ENCODE data around the gene DEAF1. TPM values are rescaled to one million over a fixed set of nuclear protein-coding genes. Genes with fewer than 3 reads are reported as not detected.
A peak's percentile ranks its signal among the peaks of the same experiment; 100 is the strongest.

Gene DEAF1
- total RNA-seq, 6 experiments from 2014 or later = 11.3 to 17.9 (median 14.0) TPM

- Histone ChIP-seq H3K27me3 (no peaks in the 10 kb centered on the region), H3K36me3 (peaks cover 6 to 54% (median 30%) of the 10 kb centered on the region in 4 donors), H3K9me3 (no peaks in the 10 kb centered on the region), H3K4me1 (peaks cover 0 to 63% (median 31%) of the 10 kb centered on the region in 4 donors), H3K27ac (peak overlapping the region in 2 of 3 donors; percentile 28 to 64), H3K4me3 (no peak overlapping the region)
- intact Hi-C loops (cut with DNase I) = loop anchor here in 1 of 2 donors (5.0 kb wide), 1 partner anchor 55 kb away; no protein-coding TSS in a partner anchor
- DNase-seq (peak; percentile 77 to 96 (median 91)), ATAC-seq (peak; percentile 26 to 50 (median 38))
- TF ChIP-seq POLR2A (IDR thresholded peaks at IDR 0.05) (no peak), CTCF (IDR thresholded peaks at IDR 0.05) (peak; percentile 32 to 50 (median 44))
- WGBS (ENCODE audit: insufficient coverage, low coverage, low lambda C conversion rate, missing lambda C conversion rate) = 18% methylated on average over 3 of the region's 27 CpGs
Observed at GRCh38 chr11:612201-612960, 82.6 kb downstream of the DEAF1 start.

- WGBS (ENCODE audit: insufficient coverage, low coverage, low lambda C conversion rate, missing lambda C conversion rate) = 43% methylated on average over 9 of the region's 49 CpGs
- Histone ChIP-seq H3K4me3 (no peak overlapping the region), H3K27me3 (no peaks in the 10 kb centered on the region), H3K27ac (peak overlapping the region in 1 of 3 donors; percentile 64), H3K9me3 (no peaks in the 10 kb centered on the region), H3K36me3 (peaks cover 6 to 64% (median 34%) of the 10 kb centered on the region in 4 donors), H3K4me1 (peaks cover 0 to 67% (median 33%) of the 10 kb centered on the region in 4 donors)
- ATAC-seq (peak in 2 of 4 donors; percentile 1 to 3), DNase-seq (peak in 2 of 3 donors; percentile 79 to 80)
- TF ChIP-seq CTCF (IDR thresholded peaks at IDR 0.05) (no peak), POLR2A (IDR thresholded peaks at IDR 0.05) (no peak)
- intact Hi-C loops (cut with DNase I) = loop anchor here in 1 of 2 donors (5.0 kb wide), 1 partner anchor 54 kb away; no protein-coding TSS in a partner anchor
Observed at GRCh38 chr11:611001-611996, 83.7 kb downstream of the DEAF1 start.

- TF ChIP-seq CTCF (IDR thresholded peaks at IDR 0.05) (no peak), POLR2A (IDR thresholded peaks at IDR 0.05) (no peak)
- H3K4me3 ChIP-seq = no peak overlapping the region
- intact Hi-C loops (cut with DNase I) = loop anchor here in 1 of 2 donors (5.0 kb wide), 1 partner anchor 53 kb away; no protein-coding TSS in a partner anchor
- H3K4me1 ChIP-seq = peaks cover 0 to 69% (median 31%) of the 10 kb centered on the region in 4 donors
- no peak for ATAC-seq
- peaks cover 6 to 75% (median 41%) of the 10 kb centered on the region in 4 donors for H3K36me3 ChIP-seq
- peak overlapping the region in 1 of 3 donors; percentile 53 for H3K27ac ChIP-seq
- no peaks in the 10 kb centered on the region for H3K9me3 ChIP-seq
- 75% methylated on average over 4 of the region's 18 CpGs for WGBS (ENCODE audit: insufficient coverage, low coverage, low lambda C conversion rate, missing lambda C conversion rate)
- H3K27me3 ChIP-seq = no peaks in the 10 kb centered on the region
- peak in 1 of 3 donors; percentile 49 for DNase-seq
Observed at GRCh38 chr11:610146-610801, 84.7 kb downstream of the DEAF1 start.

GRCh38 chr11:609341-609811 is 85.6 kb downstream of the DEAF1 start:
- Histone ChIP-seq H3K36me3 (peaks cover 6 to 84% (median 49%) of the 10 kb centered on the region in 4 donors), H3K27ac (peak overlapping the region in 1 of 3 donors; percentile 4), H3K4me1 (peaks cover 0 to 60% (median 29%) of the 10 kb centered on the region in 4 donors), H3K27me3 (no peaks in the 10 kb centered on the region), H3K9me3 (no peaks in the 10 kb centered on the region), H3K4me3 (no peak overlapping the region)
- intact Hi-C loops (cut with DNase I) = no loop called here
- ATAC-seq (no peak), DNase-seq (no peak)
- TF ChIP-seq CTCF (IDR thresholded peaks at IDR 0.05) (no peak), POLR2A (IDR thresholded peaks at IDR 0.05) (no peak)
- 93% methylated on average over 6 of the region's 28 CpGs for WGBS (ENCODE audit: insufficient coverage, low coverage, low lambda C conversion rate, missing lambda C conversion rate)

Measured in right lobe of liver (tissue), 6 donors.